Activated T-helper 1 cell treated with anti-CD3 and anti-CD28 coated beads, Interleukin-2, amount 50 U/mL, for 16 hours (primary cell): ENCODE data around the gene LGALSL.
A peak's percentile ranks its signal among the peaks of the same experiment; 100 is the strongest.

Source experiments
- DNase-seq, 2 donors: peaks; one replicate each; pipeline ENCODE4 v3.0.0-alpha.2; 2020; ENCODE audit warnings: low read depth in 1 of 2, low spot score in 1 of 2

LGALSL gene

GRCh38 chr2:64453770-64454385 is at the start of gene LGALSL:
TSS of gene LGALSL (plus strand) at chr2:64454162. CDS start at chr2:64454546, 384 bp downstream.
- peak in 1 of 2 donors; percentile 7 for DNase-seq

DNA sequence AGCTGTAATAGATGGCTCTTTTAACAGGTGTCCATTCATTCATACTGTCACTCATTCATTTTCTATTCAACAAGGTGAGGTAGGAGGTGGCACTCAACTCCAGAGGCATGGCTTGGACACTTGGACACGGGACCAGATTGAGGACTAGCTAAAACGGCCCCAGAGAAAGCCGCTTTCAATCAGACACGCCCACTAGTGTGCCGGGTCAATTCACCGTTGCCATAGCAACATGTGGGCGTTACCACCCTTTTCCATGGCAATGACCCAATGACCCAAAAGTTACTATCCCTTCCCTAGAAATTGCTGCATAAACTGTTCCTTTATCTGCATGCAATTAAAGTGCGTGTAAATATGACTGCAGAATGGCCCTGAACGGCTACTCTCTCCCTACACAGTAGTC is 49.2 kb upstream of the LGALSL start:
- no peak for DNase-seq

GRCh38 chr2:64405581-64406406 is 48.2 kb upstream of the LGALSL start:
- no peak for DNase-seq

GRCh38 chr2:64406407-64406774 is 47.6 kb upstream of the LGALSL start:
- DNase-seq: no peak

DNA sequence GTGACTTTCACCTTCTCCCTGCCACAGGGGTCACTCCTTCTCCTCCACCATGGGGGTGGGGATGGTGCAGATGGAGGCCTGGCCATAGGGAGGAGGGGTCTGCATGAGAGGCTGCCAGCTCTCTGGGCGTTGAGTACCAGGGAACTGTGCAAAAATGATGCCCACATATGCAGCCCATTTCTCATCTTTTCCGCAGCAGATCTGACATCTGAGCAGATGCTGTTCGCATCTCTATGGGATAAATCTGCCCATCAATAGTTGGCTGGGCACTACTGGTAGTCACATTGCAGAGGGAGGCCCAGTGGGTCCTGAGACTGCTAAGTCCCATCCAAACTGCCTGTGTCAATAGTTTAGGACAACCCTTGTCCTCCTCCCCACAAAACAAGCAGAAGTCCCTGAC is 45.9 kb upstream of the LGALSL start:
- no peak for DNase-seq

DNA sequence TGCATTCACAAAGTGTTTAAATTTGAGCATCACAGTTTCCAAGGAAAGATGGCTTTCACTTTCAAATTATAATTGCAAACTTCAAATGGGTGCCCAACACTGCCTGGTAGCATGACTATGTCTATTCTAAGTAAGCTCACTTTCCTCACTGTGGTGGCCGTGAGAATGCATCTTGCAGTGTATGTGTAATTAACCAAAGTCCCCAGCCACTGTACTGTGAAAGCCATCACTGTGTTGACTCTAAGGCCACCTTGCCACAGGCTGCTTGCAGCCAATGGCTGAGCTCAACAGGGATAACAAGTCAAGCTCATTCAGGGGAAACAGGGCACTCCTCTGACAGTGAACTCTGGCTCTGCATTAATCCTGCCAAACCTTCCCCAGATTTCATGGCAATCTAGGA is 43.3 kb upstream of the LGALSL start:
- no peak for DNase-seq

- DNase-seq: no peak
These were observed 41.3 kb upstream of the LGALSL start for GRCh38 chr2:64412671-64413070.

DNA sequence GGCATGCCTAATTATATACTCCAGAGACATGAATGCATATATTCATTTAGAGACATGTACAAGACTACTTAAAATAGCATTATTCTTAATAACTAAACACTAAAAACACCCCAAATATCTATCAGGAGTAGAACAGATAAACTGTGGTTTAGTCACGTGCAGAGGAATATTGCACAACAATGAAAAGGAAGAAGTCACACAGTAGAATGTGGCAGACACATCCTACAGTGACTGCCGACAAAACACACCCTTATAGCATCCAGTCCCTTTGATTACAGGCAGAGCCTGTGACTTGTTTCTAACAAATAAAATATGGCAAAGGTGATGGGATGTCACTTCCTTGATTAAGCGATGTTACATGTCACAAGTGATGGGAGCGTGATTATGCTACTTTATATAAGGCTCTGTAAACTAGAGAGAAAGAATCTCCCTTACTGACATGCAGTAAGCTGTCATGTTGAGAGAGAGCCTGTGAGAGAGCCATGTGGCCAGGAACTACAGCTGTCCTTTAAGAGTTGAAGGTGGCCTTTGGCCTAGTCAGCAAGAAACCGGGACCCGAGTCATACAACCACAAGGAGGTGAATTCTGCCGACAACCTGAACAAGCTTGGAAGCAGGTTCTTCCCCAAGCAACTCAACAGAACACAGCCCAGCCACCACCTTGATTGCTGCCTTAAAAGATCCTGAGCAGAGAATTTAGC is 39.1 kb upstream of the LGALSL start:
- no peak for DNase-seq

GRCh38 chr2:64417624-64418023 is 36.3 kb upstream of the LGALSL start:
- no peak for DNase-seq

GRCh38 chr2:64419596-64420165 is 34.3 kb upstream of the LGALSL start:
- no peak for DNase-seq

DNA sequence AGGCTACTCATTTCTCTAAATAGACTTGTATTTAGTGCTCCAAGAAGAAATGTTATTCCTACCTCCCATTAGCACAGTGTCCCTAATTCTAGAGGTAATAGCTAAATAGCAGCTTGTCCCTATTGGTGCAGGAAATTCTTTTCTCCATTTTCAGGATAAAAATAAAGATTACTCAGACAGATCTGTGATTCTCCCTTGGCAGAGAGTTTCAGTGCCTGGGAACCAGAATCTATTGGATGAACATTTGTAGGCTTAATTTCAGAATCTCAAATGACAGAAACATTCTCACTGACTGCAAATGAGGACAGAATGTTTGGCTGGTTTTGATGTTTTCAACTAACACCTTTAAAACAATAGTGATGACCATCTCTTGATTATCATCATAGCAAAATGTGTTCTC is 33.3 kb upstream of the LGALSL start:
- DNase-seq: no peak

GRCh38 chr2:64421201-64421600 is 32.8 kb upstream of the LGALSL start:
- no peak for DNase-seq

- DNase-seq: no peak
These were observed 31.5 kb upstream of the LGALSL start for GRCh38 chr2:64422466-64422865.

- DNase-seq: no peak
These were observed 30.7 kb upstream of the LGALSL start for GRCh38 chr2:64423303-64423702.

DNA sequence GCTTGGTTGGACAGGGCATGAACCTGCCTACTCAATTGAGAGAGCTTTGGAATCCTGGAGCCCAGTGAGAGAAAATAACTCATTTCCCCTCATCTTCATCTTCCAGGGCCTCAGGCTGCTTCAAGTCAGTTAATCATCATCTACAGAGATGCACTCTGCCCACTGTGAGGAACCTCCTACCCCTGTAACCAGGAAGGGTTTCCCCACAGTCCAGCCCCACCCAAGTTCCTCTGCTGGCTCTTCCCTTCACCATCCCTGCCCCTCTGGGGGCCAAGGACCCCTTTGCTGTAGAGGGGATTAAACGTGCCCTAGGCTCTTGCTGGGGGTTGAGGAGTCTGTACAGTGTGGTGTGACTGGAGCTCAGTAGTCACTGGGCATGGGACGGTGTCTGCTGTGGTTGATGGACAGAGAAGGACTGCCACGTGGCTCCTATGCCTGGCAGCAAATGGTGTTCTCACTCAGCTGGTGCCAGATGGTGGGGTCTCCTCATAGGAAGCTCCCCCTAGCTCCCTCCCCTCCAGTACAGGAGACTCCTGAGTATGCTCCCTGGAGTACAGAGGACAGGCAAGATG is 29.5 kb upstream of the LGALSL start:
- no peak for DNase-seq

DNA sequence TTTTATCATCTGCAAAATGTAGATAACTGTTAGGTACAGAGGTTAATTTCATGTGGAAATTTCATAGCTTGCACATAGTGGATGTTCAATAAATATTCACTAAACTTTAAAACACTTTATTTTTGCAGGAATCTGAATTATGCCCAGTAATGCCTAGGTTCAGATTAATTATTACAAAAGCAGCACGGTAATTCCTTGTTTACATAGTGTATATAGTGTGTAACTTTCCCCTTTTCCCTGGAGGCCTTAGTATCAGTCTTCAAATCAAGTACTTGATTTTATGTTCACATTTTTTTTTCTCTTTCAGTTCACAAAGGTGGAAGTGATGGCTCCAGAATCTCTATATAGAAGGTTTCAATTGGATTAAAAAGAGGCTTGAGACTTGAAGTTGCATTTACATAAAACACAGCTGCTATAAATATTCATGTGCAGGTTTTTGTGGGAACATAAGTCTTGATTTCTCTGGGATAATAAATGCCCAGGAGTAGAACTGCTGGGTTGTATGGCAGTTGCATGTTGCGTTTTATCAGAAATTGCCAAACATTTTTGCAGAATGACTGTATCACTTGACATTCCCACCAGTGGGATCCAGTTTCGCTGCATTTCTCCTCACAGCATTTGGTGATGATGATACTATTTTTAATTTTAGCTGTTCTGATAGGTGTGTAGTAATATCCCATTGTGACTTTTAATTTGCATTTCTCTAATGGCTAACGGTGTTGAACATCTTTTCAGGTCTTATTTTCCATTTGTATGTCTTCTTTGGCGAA is 27.6 kb upstream of the LGALSL start:
- no peak for DNase-seq

- no peak for DNase-seq
These were observed 19.8 kb upstream of the LGALSL start for GRCh38 chr2:64434039-64434657.

GRCh38 chr2:64437883-64438282 is 16.1 kb upstream of the LGALSL start:
- DNase-seq: no peak

DNA sequence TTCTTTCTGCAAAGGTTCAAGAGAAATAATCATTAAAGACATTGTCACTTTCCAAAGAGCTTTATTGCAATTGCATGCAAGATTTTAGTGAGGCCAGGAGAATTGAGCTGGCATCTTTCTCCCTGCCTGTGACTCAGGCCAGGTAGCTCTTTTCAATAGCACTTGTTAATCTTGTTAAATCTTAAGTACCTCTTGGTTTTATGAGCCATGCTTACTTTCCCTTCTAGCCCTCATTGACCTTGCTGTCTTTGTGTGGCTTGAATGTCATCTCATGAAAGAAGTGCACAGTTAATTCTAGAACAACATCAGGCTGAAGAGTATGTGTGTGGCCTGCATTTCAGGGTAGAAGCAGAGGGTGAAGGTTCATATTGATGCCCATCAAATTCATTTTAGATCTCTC is 14.8 kb upstream of the LGALSL start:
- DNase-seq: no peak

- DNase-seq: no peak
These were observed 13.1 kb upstream of the LGALSL start for GRCh38 chr2:64440843-64441242.
